Transverse colon (tissue), 4 donors: ENCODE measurements around the gene LAMP1. TPM values are rescaled to one million over a fixed set of nuclear protein-coding genes. Genes with fewer than 3 reads are reported as not detected.
"Not testable (repeated sequence)": the region's sequence is repeated elsewhere in the genome, so short reads cannot be mapped to it uniquely, and the experiment has no call there.

ENCODE experiments used
- DNase-seq: peaks from one replicate; pipeline ENCODE4 v3.0.0-alpha.2; 2019
- H3K27ac ChIP-seq, 4 donors: fragments of 200-600 bp; sonication (generic); 2 replicates each; pipeline ENCODE4 v1.5.1; 2016 to 2018; ENCODE audit warnings: inconsistent platforms in 4 of 4
- H3K27me3 ChIP-seq: fragments of 200-600 bp; sonication (generic); 2 replicates; pipeline ENCODE4 v1.5.1; 2017; ENCODE audit warnings: inconsistent platforms
- H3K36me3 ChIP-seq, 4 donors: fragments of 200-600 bp; sonication (generic); 2 replicates each; pipeline ENCODE4 v1.5.1; 2017 to 2019; ENCODE audit warnings: inconsistent platforms in 4 of 4
- H3K4me1 ChIP-seq, 4 donors: fragments of 200-600 bp; sonication (generic); 2 replicates each; pipeline ENCODE4 v1.5.1; 2017 to 2020; ENCODE audit warnings: inconsistent platforms in 4 of 4
- H3K4me3 ChIP-seq, 4 donors: fragments of 200-600 bp; sonication (generic); 1 replicate in 1 of 4; 2 replicates in 3 of 4; pipeline versions ENCODE4 v1.5.1 to v1.6.1; 2017 to 2019; ENCODE audit warnings: inconsistent platforms in 4 of 4
- H3K9me3 ChIP-seq, 2 donors: fragments of 200-600 bp; sonication (generic); 2 replicates each; pipeline ENCODE4 v1.5.1; 2017 to 2019; ENCODE audit warnings: inconsistent platforms in 2 of 2
- CTCF ChIP-seq, 5 experiments: fragments of 200-600 bp in 3 of 5; fragments of 450-650 bp in 2 of 5; sonication (generic) in 3 of 5; IDR thresholded peaks; 1 replicate in 2 of 5; 2 replicates in 3 of 5; pipeline ENCODE4 v1.5.1; 2016 to 2017; ENCODE audit warnings: antibody characterized with exemption in 5 of 5, inconsistent platforms in 3 of 5, mild to moderate bottlenecking in 2 of 5, moderate library complexity in 1 of 5
- EP300 ChIP-seq: sonication (generic); formaldehyde crosslinking; IDR thresholded peaks from one replicate; pipeline ENCODE4 v1.6.1; 2017; ENCODE audit warnings: antibody characterized with exemption, low read depth
- POLR2A ChIP-seq: fragments of 450-650 bp; IDR thresholded peaks from one replicate; pipeline ENCODE4 v1.6.1; 2016; ENCODE audit warnings: antibody characterized with exemption, mild to moderate bottlenecking, moderate library complexity
- POLR2AphosphoS5 ChIP-seq, 3 donors: sonication (generic); formaldehyde crosslinking; IDR thresholded peaks; one replicate each; pipeline ENCODE4 v1.6.1; 2016; ENCODE audit warnings: antibody characterized with exemption in 3 of 3
- WGBS, 2 donors: methylation state at CpG; one replicate each; pipeline ENCODE4 v1.1.5; 2018; ENCODE audit warnings: low coverage in 1 of 2; 5-methylcytosine and 5-hydroxymethylcytosine counted together
- in situ Hi-C, 4 donors: fragments of 200-750 bp; cut with MboI; loops; one replicate each; pipeline versions ENCODE4 v1.15.0 to v1.15.1; 2017; ENCODE audit warnings: low sequenced_read_pairs in 3 of 4, low pct_ligation_motif_present in 1 of 4, low pct_unique_long_range_greater_than_20kb in 1 of 4
- intact Hi-C: fragments of 100-400 bp; cut with DNase I; formaldehyde crosslinking; loops from one replicate; pipeline ENCODE4 v1.15.1; 2023; ENCODE audit warnings: low total_unique reads
- total RNA-seq, 4 donors: library from RNA; depleted of rRNA; stranded (reverse); fragments of >200 nt; gene quantifications; one replicate each; pipeline ENCODE4 v1.1.0, GENCODE V29; 2016

LAMP1 gene
- total RNA-seq, 4 donors from 2014 or later = 69.5 to 149 (median 103) TPM

- Histone ChIP-seq H3K4me1 (peaks cover 0 to 3% (median under 1%) of the 10 kb centered on the region in 4 donors), H3K27me3 (no peaks in the 10 kb centered on the region), H3K4me3 (no peak overlapping the region), H3K36me3 (no peaks in the 10 kb centered on the region), H3K9me3 (no peaks in the 10 kb centered on the region), H3K27ac (no peak overlapping the region)
- in situ Hi-C loops = no loop called here
- TF ChIP-seq CTCF (IDR thresholded peaks at IDR 0.05) (no peak), EP300 (no peak), POLR2A (no peak), POLR2AphosphoS5 (IDR thresholded peaks at IDR 0.05) (no peak)
- intact Hi-C loops = no loop called here
- no peak for DNase-seq
- WGBS, 2 donors = 82 to 87% methylated on average over 2 to 7 of the region's 7 CpGs
Observed at GRCh38 chr13:113304121-113304520, 7.1 kb downstream of the LAMP1 start.

- TF ChIP-seq CTCF (IDR thresholded peaks at IDR 0.05) = no peak
- TF ChIP-seq EP300 = no peak
- TF ChIP-seq POLR2AphosphoS5 (IDR thresholded peaks at IDR 0.05) = no peak
- TF ChIP-seq POLR2A = no peak
- Histone ChIP-seq H3K36me3 (peaks cover 0 to 8% (median 3%) of the 10 kb centered on the region in 4 donors), H3K4me1 (peaks cover 0 to 3% (median 0%) of the 10 kb centered on the region in 4 donors), H3K27me3 (no peaks in the 10 kb centered on the region), H3K9me3 (no peaks in the 10 kb centered on the region), H3K4me3 (no peak overlapping the region), H3K27ac (no peak overlapping the region)
- no peak for DNase-seq
- 63% methylated on average over 7 of the region's 7 CpGs; no CpG with 5 or more reads in 1 of the 2 donors for WGBS, 2 donors
- intact Hi-C loops (no loop called here), in situ Hi-C loops (no loop called here)
Observed at GRCh38 chr13:113305208-113305607, 8.2 kb downstream of the LAMP1 start.

- Histone ChIP-seq H3K4me1 (peaks cover 0 to 3% (median 0%) of the 10 kb centered on the region in 4 donors), H3K4me3 (no peak overlapping the region), H3K36me3 (peaks cover 0 to 24% (median 8%) of the 10 kb centered on the region in 4 donors), H3K9me3 (no peaks in the 10 kb centered on the region), H3K27ac (no peak overlapping the region), H3K27me3 (no peaks in the 10 kb centered on the region)
- intact Hi-C loops (no loop called here), in situ Hi-C loops (no loop called here)
- DNase-seq = no peak
- TF ChIP-seq POLR2AphosphoS5 (IDR thresholded peaks at IDR 0.05) (no peak), CTCF (IDR thresholded peaks at IDR 0.05) (no peak), EP300 (no peak), POLR2A (no peak)
Observed at GRCh38 chr13:113307491-113307890, 10.5 kb downstream of the LAMP1 start.

GRCh38 chr13:113309473-113309872 lies 12.4 kb downstream of the LAMP1 start:
- peaks cover 0 to 25% (median 8%) of the 10 kb centered on the region in 4 donors for H3K36me3 ChIP-seq
- TF ChIP-seq POLR2A = no peak
- no peak for TF ChIP-seq POLR2AphosphoS5 (IDR thresholded peaks at IDR 0.05)
- TF ChIP-seq CTCF (IDR thresholded peaks at IDR 0.05) = no peak
- no peak for TF ChIP-seq EP300
- H3K4me1 ChIP-seq = peaks cover 0 to 3% (median 0%) of the 10 kb centered on the region in 4 donors
- no peak for DNase-seq
- in situ Hi-C loops = no loop called here
- WGBS, 2 donors = 80 to 81% methylated on average over 6 of the region's 6 CpGs
- H3K27me3 ChIP-seq = no peaks in the 10 kb centered on the region
- no peak overlapping the region for H3K27ac ChIP-seq
- no peaks in the 10 kb centered on the region for H3K9me3 ChIP-seq
- intact Hi-C loops = no loop called here
- no peak overlapping the region for H3K4me3 ChIP-seq

GRCh38 chr13:113314112-113314511 lies 17.1 kb downstream of the LAMP1 start:
- H3K9me3 ChIP-seq, H3K27me3 ChIP-seq, H3K4me1 ChIP-seq, DNase-seq, intact Hi-C loops, H3K27ac ChIP-seq, H3K4me3 ChIP-seq, in situ Hi-C loops: not testable (repeated sequence)
- 81% methylated on average over 17 of the region's 20 CpGs; no CpG with 5 or more reads in 1 of the 2 donors for WGBS, 2 donors
- peaks cover 0 to 25% (median 8%) of the 10 kb centered on the region in 4 donors for H3K36me3 ChIP-seq

- intact Hi-C loops, H3K9me3 ChIP-seq, H3K27ac ChIP-seq, DNase-seq, H3K27me3 ChIP-seq, H3K4me1 ChIP-seq, H3K4me3 ChIP-seq, in situ Hi-C loops: not testable (repeated sequence)
- 81 to 100% methylated on average over 4 to 22 of the region's 23 CpGs for WGBS, 2 donors
- H3K36me3 ChIP-seq = peaks cover 0 to 26% (median 10%) of the 10 kb centered on the region in 4 donors
Observed at GRCh38 chr13:113314895-113315470, 17.9 kb downstream of the LAMP1 start.
